ENCODE data around the gene MS4A13. TPM values are rescaled to one million over a fixed set of nuclear protein-coding genes. Genes with fewer than 3 reads are reported as not detected.
"Not testable (repeated sequence)": the region's sequence is repeated elsewhere in the genome, so short reads cannot be mapped to it uniquely, and the experiment has no call there.

The MS4A13 gene
- total RNA-seq, 1 donor, result not detected

GRCh38 chr11:60504219-60504905 lies 10.8 kb upstream of the MS4A13 start:
- no peak overlapping the region for H3K4me3 ChIP-seq (ENCODE audit: low read depth, low read length)
- no peak for DNase-seq (ENCODE audit: low read depth)
- no peak for TF ChIP-seq CTCF (IDR thresholded peaks at IDR 0.05; ENCODE audit: insufficient read depth, low read length)

GRCh38 chr11:60509609-60510008 lies 5.6 kb upstream of the MS4A13 start:
- not testable (repeated sequence) for H3K4me3 ChIP-seq (ENCODE audit: low read depth, low read length); DNase-seq (ENCODE audit: low read depth)

DNA sequence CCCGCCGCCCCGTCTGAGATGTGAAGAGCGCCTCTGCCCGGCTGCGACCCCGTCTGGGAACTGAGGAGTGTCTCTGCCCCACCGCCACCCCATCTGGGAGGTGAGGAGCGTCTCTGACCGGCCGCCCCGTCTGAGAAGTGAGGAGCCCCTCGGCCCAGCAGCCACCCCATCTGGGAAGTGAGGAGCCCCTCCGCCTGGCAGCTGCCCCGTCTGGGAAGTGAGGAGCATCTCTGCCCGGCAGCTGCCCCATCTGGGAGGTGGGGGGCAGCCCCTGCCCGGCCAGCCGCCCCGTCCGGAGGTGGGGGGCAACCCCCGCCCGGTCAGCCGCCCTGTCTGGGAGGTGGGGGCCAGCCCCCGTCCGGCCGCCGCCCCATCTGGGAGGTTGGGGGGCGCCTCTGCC lies 5.0 kb upstream of the MS4A13 start:
- DNase-seq (ENCODE audit: low read depth); H3K4me3 ChIP-seq (ENCODE audit: low read depth, low read length): not testable (repeated sequence)

GRCh38 chr11:60511393-60511792 lies 3.8 kb upstream of the MS4A13 start:
- TF ChIP-seq CTCF (IDR thresholded peaks at IDR 0.05; ENCODE audit: insufficient read depth, low read length), result no peak
- DNase-seq (ENCODE audit: low read depth), result no peak
- H3K4me3 ChIP-seq (ENCODE audit: low read depth, low read length), result no peak overlapping the region

DNA sequence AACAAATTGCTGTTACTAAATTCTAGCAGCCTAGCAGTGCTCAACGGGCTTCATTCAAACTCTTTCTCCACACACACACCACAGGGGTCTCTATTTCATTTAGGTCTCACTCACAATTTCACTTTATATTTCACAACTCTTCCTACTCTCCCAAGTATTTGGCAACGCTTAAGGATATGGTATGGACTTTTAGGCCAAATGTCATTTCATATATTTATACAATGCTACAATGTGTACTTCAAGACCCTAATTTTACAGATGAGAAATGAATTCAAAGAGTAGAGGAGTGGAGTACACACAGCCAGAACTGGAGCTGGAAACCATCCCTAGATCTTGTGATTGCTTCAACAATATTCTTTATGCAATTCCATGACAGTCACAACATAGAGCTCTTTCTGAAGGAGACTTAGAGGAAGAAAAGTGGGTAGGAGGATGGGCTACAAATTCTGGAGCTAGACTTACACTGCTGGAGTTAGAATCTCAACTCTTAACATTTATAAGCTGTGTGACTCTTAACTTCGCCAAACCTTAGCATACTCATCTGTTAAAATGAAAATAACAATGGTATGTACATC lies 2.5 kb upstream of the MS4A13 start:
- no peak for DNase-seq (ENCODE audit: low read depth)
- no peak for TF ChIP-seq CTCF (IDR thresholded peaks at IDR 0.05; ENCODE audit: insufficient read depth, low read length)
- no peak overlapping the region for H3K4me3 ChIP-seq (ENCODE audit: low read depth, low read length)

GRCh38 chr11:60513496-60514460 lies 1.4 kb upstream of the MS4A13 start:
- TF ChIP-seq CTCF (IDR thresholded peaks at IDR 0.05; ENCODE audit: insufficient read depth, low read length), result no peak
- no peak for DNase-seq (ENCODE audit: low read depth)
- H3K4me3 ChIP-seq (ENCODE audit: low read depth, low read length), result no peak overlapping the region

GRCh38 chr11:60528465-60528864 lies 13.3 kb downstream of the MS4A13 start:
- DNase-seq (ENCODE audit: low read depth), result no peak
- no peak overlapping the region for H3K4me3 ChIP-seq (ENCODE audit: low read depth, low read length)
- no peak for TF ChIP-seq CTCF (IDR thresholded peaks at IDR 0.05; ENCODE audit: insufficient read depth, low read length)

Data from fibroblast of the aortic adventitia (primary cell).